SKM-1 (cell line): ENCODE measurements around the gene KIAA2012.
A peak's percentile ranks its signal among the peaks of the same experiment; 100 is the strongest.

Source experiments
- DNase-seq: peaks from one replicate; lab custom pipeline; 2025; ENCODE audit not compliant: unreplicated experiment; lab: John Stamatoyannopoulos, UW

KIAA2012 gene

GRCh38 chr2:202147775-202148174, 74.7 kb downstream of the KIAA2012 start:
- no peak for DNase-seq

- no peak for DNase-seq
Measured at GRCh38 chr2:202148515-202149154, 75.6 kb downstream of the KIAA2012 start.

- DNase-seq, result no peak
Measured at GRCh38 chr2:202149155-202149762, 76.2 kb downstream of the KIAA2012 start.

GRCh38 chr2:202149936-202150335, 76.9 kb downstream of the KIAA2012 start:
- no peak for DNase-seq

- DNase-seq, result no peak
Measured at GRCh38 chr2:202152104-202152715, 79.2 kb downstream of the KIAA2012 start.

- DNase-seq, result no peak
Measured at GRCh38 chr2:202154613-202155012, 81.6 kb downstream of the KIAA2012 start.

- DNase-seq, result no peak
Measured at GRCh38 chr2:202157211-202157990, 84.3 kb downstream of the KIAA2012 start.

- DNase-seq, result no peak
Measured at GRCh38 chr2:202158796-202159195, 85.7 kb downstream of the KIAA2012 start.

- DNase-seq, result no peak
Measured at GRCh38 chr2:202161151-202161835, 88.2 kb downstream of the KIAA2012 start.

GRCh38 chr2:202164411-202164810, 91.4 kb downstream of the KIAA2012 start:
- no peak for DNase-seq

- DNase-seq, result no peak
Measured at GRCh38 chr2:202165208-202165607, 92.2 kb downstream of the KIAA2012 start.

GRCh38 chr2:202165945-202166344, 92.9 kb downstream of the KIAA2012 start:
- DNase-seq, result no peak

- DNase-seq, result no peak
Measured at GRCh38 chr2:202169131-202169530, 96.1 kb downstream of the KIAA2012 start.

- DNase-seq, result no peak
Measured at GRCh38 chr2:202169832-202170424, 96.9 kb downstream of the KIAA2012 start.

GRCh38 chr2:202171241-202171825, 98.3 kb downstream of the KIAA2012 start:
- no peak for DNase-seq

- DNase-seq, result no peak
Measured at GRCh38 chr2:202172439-202173211, 99.6 kb downstream of the KIAA2012 start.

- peak; percentile 43 for DNase-seq
Measured at GRCh38 chr2:202178346-202178958, 105.4 kb downstream of the KIAA2012 start.

GRCh38 chr2:202184557-202184956, 111.5 kb downstream of the KIAA2012 start:
- DNase-seq, result no peak

- DNase-seq, result no peak
Measured at GRCh38 chr2:202185156-202185555, 112.1 kb downstream of the KIAA2012 start.
